HG02610 (cell line): Measurements from ENCODE around the gene XYLB.

Experiments
- ATAC-seq: cut with Tn5 transposase; IDR thresholded peaks from one replicate; pipeline ENCODE4 v1.9.1; 2021; ENCODE audit warnings: mild to moderate bottlenecking, moderate library complexity; ENCODE audit not compliant: unreplicated experiment

XYLB gene

GRCh38 chr3:38361496-38361895, 14.9 kb downstream of the XYLB start:
- ATAC-seq: no peak

- ATAC-seq: no peak
Observed at GRCh38 chr3:38362825-38363224, 16.2 kb downstream of the XYLB start.

GRCh38 chr3:38364721-38365400, 18.3 kb downstream of the XYLB start:
- ATAC-seq: no peak

GRCh38 chr3:38365469-38366062, 19.0 kb downstream of the XYLB start:
- no peak for ATAC-seq

GRCh38 chr3:38366082-38366481, 19.5 kb downstream of the XYLB start:
- no peak for ATAC-seq

GRCh38 chr3:38367779-38368178, 21.2 kb downstream of the XYLB start:
- ATAC-seq: no peak

DNA sequence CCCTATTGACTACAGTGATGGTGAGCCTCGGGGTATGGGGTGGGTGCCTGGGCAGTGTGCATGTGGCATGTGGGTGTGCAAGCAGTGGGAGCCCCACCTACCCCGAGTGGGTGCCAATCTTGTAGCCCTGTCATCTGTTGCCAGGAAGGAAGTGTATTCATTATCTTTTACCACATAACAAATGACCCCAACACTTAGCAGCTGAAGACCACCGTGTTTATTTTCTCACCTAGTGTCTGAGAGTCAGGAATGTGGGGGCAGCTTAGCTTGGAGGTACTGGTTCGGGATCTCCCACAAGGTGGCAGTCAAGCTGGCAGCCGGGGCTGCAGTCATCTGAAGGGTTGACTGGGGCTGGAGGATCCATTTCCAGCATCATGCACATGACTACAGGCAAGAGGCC, 21.7 kb downstream of the XYLB start:
- no peak for ATAC-seq

DNA sequence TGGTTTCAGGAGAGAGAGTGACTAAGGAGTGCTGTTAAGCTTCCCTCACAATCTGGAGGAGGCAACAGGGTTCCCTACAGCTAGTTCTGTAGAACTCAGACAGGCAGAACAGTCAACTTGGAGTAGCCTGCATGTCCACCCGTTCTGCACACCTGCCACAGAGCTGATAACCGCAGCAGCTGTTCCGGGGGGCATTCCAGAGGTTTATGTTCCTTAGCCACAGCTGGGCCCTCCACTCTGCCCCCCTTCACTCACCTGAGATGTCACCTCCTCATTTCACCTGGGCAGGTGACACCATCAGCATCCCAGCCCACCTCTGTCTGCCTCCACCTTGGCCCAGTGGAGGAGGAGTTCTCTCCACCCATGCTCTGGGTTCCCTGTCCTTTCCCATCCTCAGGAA, 22.6 kb downstream of the XYLB start:
- ATAC-seq: no peak

GRCh38 chr3:38370149-38370548, 23.6 kb downstream of the XYLB start:
- ATAC-seq: no peak

DNA sequence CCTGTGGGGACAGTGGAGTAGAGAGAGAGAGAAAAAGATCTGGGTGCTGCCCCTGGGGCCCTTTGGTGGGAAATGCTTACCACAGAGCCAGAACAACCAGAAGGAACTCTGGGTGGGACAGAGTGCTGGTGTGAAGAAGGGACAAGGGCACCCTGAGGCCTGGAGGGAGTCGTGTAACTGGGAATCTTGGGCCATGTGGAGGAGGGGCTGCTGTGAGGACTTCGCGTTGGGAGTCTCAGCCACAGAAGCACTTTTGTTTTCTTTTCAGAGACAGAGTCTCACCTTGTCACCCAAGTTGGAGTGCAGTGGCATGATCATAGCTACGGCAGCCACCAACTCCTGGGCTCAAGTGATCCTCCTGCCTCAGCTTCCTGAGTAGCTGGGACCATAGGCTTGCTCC, 24.3 kb downstream of the XYLB start:
- ATAC-seq: no peak

DNA sequence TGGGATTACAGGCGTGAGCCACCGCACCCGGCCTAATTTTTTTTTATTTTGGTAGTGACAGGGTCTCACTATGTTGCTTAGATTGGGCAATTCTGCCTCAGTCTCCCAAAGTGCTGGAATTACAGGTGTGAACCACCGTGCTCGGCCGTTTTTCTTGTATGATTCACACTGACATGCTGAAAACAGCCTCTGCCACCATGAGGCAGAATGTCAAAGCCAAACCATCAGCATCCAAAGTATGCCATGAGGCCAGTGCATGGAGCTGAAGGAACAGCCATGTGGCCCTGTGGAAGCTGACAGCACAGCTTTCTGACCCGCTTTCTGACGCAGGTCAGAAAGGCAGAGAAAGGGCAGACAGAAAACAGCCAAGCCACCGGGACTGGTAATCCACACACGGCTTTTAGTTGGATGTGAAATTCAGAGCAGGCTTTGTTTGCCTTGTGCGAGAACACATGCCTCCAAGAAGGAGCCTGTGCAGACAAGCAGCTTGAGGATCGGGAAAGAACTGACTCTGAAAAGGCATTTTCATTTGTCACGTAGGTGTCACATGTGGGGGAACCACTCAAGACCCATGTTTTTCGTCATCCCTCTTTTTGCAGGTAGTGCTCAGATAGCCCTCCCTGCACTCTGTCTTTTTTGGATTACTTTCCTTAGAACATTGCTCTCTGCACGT, 25.1 kb downstream of the XYLB start:
- no peak for ATAC-seq

- ATAC-seq: no peak
Observed at GRCh38 chr3:38372214-38372601, 25.6 kb downstream of the XYLB start.

- no peak for ATAC-seq
Observed at GRCh38 chr3:38374221-38374620, 27.6 kb downstream of the XYLB start.

DNA sequence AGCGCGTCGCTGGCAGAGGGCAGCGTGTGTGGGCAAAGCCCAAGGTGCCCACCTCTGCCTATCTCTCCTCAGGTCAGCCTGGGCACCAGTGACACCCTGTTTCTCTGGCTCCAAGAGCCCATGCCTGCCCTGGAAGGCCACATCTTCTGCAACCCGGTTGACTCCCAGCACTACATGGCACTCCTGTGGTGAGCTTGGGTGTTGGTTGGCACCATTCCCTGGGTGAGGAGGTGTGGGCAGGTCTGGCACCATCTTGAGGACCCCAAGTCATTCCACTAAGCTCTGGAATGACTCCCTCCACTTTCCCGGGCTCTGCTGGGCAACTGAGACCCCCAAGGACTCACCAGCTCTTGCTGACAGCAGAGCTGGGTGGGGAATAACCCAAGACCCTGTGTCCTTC, 28.5 kb downstream of the XYLB start:
- ATAC-seq: no peak

GRCh38 chr3:38375488-38376097, 29.0 kb downstream of the XYLB start:
- no peak for ATAC-seq

GRCh38 chr3:38376098-38376816, 29.7 kb downstream of the XYLB start:
- no peak for ATAC-seq

- no peak for ATAC-seq
Observed at GRCh38 chr3:38379201-38379770, 32.7 kb downstream of the XYLB start.

- ATAC-seq: no peak
Observed at GRCh38 chr3:38382506-38383080, 36.0 kb downstream of the XYLB start.

DNA sequence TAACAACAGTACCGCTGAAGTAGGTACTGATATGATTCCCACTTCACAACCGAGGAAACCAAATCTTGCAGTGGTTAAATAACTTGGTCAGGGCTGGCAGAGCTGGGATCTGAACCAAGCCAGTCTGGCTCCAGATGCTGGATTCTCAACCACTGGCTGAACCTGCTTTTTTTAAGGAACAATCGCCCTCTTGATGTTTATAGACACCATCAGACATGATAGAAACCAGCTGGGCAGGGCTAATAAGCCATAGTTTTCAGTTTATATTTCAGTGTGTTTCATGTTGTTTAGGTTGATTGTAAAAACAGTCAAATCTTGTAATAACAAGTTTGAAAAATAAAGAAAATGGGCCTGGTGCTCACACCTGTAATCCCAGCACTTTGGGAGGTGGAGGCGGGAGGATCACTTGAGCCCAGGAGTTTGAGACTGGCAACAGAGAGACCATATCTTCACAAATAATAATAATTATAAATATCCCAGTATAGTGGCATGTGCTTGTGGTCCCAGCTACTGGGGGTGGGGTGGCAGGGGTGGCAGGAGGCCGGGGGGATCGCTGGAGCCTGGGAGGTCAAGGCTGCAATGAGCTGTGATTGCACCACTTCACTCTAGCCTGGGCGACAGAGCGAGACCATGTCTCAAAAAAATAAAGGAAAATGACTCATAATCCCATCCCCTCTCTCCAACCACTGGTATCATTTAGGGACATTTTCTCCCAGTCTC, 36.7 kb downstream of the XYLB start:
- ATAC-seq: no peak
